Measurements from ENCODE around the gene KIF23. TPM values are rescaled to one million over a fixed set of nuclear protein-coding genes. Genes with fewer than 3 reads are reported as not detected.

Gene KIF23
- polyA plus RNA-seq, 1 experiment, result 33.9 TPM

DNA sequence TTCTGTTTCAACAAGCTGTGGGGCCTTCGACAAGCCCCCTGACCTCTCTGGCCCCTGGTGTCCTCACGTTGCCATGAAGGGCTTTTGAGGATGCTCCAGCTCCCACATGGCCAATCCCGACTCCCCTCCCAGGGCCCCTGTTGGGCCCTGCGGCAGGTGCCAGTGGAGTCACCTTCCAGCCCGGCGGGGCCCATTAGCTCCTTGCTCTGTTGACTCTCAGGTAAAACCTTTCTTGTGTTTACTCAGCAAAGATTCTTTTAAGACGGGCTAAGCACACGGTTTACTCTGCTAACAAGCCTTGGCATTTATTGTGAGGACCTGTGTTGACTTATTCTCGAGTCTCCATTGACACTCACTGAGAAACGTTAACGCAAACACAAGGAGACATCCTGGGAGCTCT, 53.5 kb downstream of the KIF23 start:
- CTCF ChIA-PET, result interaction anchor here (1.1 to 2.8 kb wide), 6 partner anchors 8 to 1021 kb away, joined by 3 to 15 read pairs (median 4); no protein-coding TSS in a partner anchor
- Histone ChIP-seq H3K36me3 (ENCODE audit: control insufficient read depth, insufficient read depth, low read length) (no peaks in the 10 kb centered on the region), H3K27me3 (ENCODE audit: control insufficient read depth, insufficient read depth, low read length) (no peaks in the 10 kb centered on the region), H3K4me3 (ENCODE audit: low read depth, low read length) (no peak overlapping the region)
- no peak for DNase-seq (ENCODE audit: low read depth)
- POLR2A ChIA-PET, result no interaction called here
- TF ChIP-seq, protein P1, sequence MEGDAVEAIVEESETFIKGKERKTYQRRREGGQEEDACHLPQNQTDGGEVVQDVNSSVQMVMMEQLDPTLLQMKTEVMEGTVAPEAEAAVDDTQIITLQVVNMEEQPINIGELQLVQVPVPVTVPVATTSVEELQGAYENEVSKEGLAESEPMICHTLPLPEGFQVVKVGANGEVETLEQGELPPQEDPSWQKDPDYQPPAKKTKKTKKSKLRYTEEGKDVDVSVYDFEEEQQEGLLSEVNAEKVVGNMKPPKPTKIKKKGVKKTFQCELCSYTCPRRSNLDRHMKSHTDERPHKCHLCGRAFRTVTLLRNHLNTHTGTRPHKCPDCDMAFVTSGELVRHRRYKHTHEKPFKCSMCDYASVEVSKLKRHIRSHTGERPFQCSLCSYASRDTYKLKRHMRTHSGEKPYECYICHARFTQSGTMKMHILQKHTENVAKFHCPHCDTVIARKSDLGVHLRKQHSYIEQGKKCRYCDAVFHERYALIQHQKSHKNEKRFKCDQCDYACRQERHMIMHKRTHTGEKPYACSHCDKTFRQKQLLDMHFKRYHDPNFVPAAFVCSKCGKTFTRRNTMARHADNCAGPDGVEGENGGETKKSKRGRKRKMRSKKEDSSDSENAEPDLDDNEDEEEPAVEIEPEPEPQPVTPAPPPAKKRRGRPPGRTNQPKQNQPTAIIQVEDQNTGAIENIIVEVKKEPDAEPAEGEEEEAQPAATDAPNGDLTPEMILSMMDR (IDR thresholded peaks at IDR 0.05; ENCODE audit: insufficient read depth, low read depth, low read length), result no peak

DNA sequence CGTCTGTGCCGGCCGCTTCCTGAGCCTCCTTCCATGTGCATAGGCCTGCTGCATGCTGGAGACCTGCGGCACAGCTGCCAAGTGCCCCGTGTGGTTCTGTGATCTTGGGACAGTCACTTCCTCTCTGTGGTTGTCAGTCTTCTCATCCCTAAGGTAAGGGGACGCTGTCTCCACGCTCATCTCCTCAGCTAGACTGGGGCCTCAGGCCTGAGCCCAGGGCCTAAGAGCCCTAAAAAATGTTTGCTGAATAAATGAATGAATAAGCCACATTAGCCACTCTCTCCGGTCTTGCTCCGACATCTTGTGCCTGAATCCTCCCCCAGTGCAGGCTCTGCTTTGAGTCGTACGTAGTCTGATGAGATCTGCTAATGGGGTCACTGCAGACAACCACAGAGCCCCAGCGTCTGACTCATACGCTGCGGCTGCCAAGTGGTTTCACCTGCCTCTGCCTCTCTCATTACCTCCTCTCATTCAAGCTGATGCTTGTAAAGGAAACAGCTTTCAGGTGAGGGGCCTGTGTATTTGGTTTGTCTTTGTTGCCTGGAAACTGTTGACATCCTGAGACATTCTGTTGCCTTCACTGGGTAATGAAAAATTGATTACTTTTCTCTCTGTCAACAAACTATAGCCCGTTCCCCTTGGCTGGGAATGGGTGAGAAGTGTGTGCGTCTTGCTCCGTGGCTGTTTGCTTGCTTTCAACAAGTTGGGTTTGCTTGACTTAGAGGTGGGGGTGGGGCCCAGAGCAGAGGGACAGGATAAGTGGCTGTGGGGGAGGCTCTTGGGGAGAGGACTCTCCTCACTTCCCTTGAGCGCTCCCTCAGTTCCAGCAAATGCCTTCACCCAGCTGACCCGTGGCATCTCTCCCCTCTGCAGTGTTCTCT, 54.3 kb downstream of the KIF23 start:
- ChIA-PET POLR2A (no interaction called here), CTCF (interaction anchor here (0.7 to 2.7 kb wide), 8 partner anchors 10 to 1020 kb away, joined by 3 to 7 read pairs (median 4); no protein-coding TSS in a partner anchor)
- Histone ChIP-seq H3K27me3 (ENCODE audit: control insufficient read depth, insufficient read depth, low read length) (no peaks in the 10 kb centered on the region), H3K36me3 (ENCODE audit: control insufficient read depth, insufficient read depth, low read length) (no peaks in the 10 kb centered on the region), H3K4me3 (ENCODE audit: low read depth, low read length) (no peak overlapping the region)
- TF ChIP-seq, protein P1 (IDR thresholded peaks at IDR 0.05; ENCODE audit: insufficient read depth, low read depth, low read length), result no peak
- no peak for DNase-seq (ENCODE audit: low read depth)

DNA sequence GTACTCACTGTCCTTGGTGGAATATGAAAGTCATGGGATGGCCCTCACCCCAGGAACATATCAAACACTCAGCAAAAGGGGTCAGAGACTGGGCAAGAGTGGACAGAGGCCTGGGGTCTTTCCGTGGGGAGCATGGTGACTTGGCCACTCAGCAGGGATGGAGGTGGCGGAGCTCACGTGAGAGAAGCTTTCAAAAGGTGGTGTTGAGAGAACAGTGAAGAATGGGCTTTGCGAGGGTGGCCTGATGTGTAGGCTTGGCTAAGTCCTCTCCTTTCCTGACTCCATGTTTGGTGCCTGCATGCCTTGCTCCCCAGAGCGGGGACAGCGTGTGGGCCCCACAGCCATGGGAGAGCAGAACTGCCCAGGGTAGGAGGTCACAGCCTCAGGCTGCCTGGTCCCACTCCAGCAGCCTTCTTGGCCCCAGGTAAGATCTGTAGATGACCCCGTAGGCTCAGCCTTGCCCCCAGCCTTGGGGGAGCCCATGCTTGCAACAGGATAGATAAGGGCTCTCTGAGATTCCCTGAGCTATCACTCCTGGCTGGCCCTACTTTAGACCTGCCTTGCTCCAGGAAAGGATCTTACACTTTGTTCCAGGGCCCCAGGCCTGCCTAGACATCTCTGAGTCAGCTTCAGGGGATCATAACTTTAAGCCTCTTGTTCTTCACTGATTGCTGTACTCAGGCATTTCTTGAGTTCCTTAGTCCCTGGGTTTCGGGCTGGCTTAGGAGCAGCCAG, 55.5 kb downstream of the KIF23 start:
- no peak overlapping the region for H3K4me3 ChIP-seq (ENCODE audit: low read depth, low read length)
- TF ChIP-seq, protein P1 (IDR thresholded peaks at IDR 0.05; ENCODE audit: insufficient read depth, low read depth, low read length), result no peak
- no peak for DNase-seq (ENCODE audit: low read depth)
- POLR2A ChIA-PET, result no interaction called here
- CTCF ChIA-PET, result interaction anchor here (0.9 to 1.9 kb wide), 4 partner anchors 9 to 1019 kb away, joined by 3 to 7 read pairs (median 3); no protein-coding TSS in a partner anchor
- H3K36me3 ChIP-seq (ENCODE audit: control insufficient read depth, insufficient read depth, low read length), result no peaks in the 10 kb centered on the region
- no peaks in the 10 kb centered on the region for H3K27me3 ChIP-seq (ENCODE audit: control insufficient read depth, insufficient read depth, low read length)

DNA sequence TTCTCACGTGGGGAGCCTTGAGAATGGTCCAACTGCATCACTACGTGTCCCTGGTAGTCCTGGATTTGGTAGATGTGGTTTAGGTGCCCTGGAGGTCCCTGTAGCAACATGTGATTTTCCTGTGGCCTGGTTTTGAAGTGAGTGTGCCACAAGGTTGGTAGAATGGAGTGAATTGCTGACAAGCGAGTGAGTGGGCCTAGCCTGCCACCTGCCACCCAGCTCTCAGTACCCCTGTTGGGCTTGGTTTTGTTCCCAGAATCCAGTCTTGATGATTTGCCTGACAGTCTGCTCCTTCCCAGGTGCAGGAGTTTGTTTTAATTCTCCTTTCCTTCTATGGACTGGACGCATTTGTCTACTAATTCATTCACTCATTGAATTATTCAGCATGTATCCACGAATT, 57.9 kb downstream of the KIF23 start:
- POLR2A ChIA-PET, result no interaction called here
- CTCF ChIA-PET, result interaction anchor here (0.8 to 1.6 kb wide), 2 partner anchors 9 to 414 kb away, joined by 3 to 6 read pairs; no protein-coding TSS in a partner anchor

More for the DNA sequence above, 57.9 kb downstream of the KIF23 start:
- Histone ChIP-seq H3K36me3 (ENCODE audit: control insufficient read depth, insufficient read depth, low read length) (no peaks in the 10 kb centered on the region), H3K4me3 (ENCODE audit: low read depth, low read length) (no peak overlapping the region), H3K27me3 (ENCODE audit: control insufficient read depth, insufficient read depth, low read length) (no peaks in the 10 kb centered on the region)
- TF ChIP-seq, protein P1 (IDR thresholded peaks at IDR 0.05; ENCODE audit: insufficient read depth, low read depth, low read length), result no peak
- no peak for DNase-seq (ENCODE audit: low read depth)
